Aorta (tissue), 5 donors: Measurements from ENCODE around the gene GRAMD2A. TPM values are rescaled to one million over a fixed set of nuclear protein-coding genes. Genes with fewer than 3 reads are reported as not detected.

Experiments
- ATAC-seq: fragments of 200-7000 bp; cut with Tn5 transposase; one replicate; pipeline ENCODE4 v1.9.1; 2022; ENCODE audit warnings: moderate library complexity; ENCODE audit not compliant: low FRiP score
- DNase-seq, 2 donors: peaks; one replicate each; pipeline ENCODE4 v3.0.0-alpha.2; 2020
- H3K27ac ChIP-seq, 2 donors: one replicate each; pipeline ENCODE4 v1.5.1; 2013; ENCODE audit warnings: low read length in 2 of 2, mild to moderate bottlenecking in 2 of 2, moderate library complexity in 2 of 2, control low read depth in 1 of 2, inconsistent platforms in 1 of 2, low read depth in 1 of 2
- H3K27me3 ChIP-seq, 2 donors: one replicate each; pipeline ENCODE4 v1.6.1; 2013; ENCODE audit warnings: control low read depth in 1 of 2, low read length in 1 of 2, mild to moderate bottlenecking in 1 of 2, moderate library complexity in 1 of 2; ENCODE audit not compliant: insufficient read depth in 2 of 2, control insufficient read depth in 1 of 2
- H3K36me3 ChIP-seq, 2 donors: one replicate each; pipeline ENCODE4 v1.6.1; 2013; ENCODE audit warnings: control low read depth in 1 of 2, low read length in 1 of 2, mild to moderate bottlenecking in 1 of 2; ENCODE audit not compliant: insufficient read depth in 2 of 2, control insufficient read depth in 1 of 2
- H3K4me1 ChIP-seq, 2 donors: one replicate each; pipeline ENCODE4 v1.6.1; 2013; ENCODE audit warnings: low read length in 2 of 2, control low read depth in 1 of 2, mild to moderate bottlenecking in 1 of 2, moderate library complexity in 1 of 2; ENCODE audit not compliant: insufficient read depth in 2 of 2, control insufficient read depth in 1 of 2
- H3K4me3 ChIP-seq, 2 donors: one replicate each; pipeline ENCODE4 v1.5.1; 2013; ENCODE audit warnings: low read length in 2 of 2, control low read depth in 1 of 2, mild to moderate bottlenecking in 1 of 2
- H3K9me3 ChIP-seq: one replicate; pipeline ENCODE4 v1.6.1; 2013; ENCODE audit warnings: mild to moderate bottlenecking, low read length; ENCODE audit not compliant: control insufficient read depth
- WGBS, 2 donors: extraction: QIAGEN DNeasy Blood & Tissue Kit; methylation state at CpG; one replicate each; pipeline ENCODE4 v1.1.7; 2013; 5-methylcytosine and 5-hydroxymethylcytosine counted together
- intact Hi-C, 2 donors: fragments of 100-400 bp; cut with DNase I; formaldehyde crosslinking; loops; one replicate each; pipeline versions ENCODE4 v1.14.2 to v1.15.0; 2022
- polyA plus RNA-seq, 2 donors: library from polyadenylated mRNA; stranded (reverse); fragments of 200-250 nt; gene quantifications; one replicate each; pipeline ENCODE4 v1.2.3, GENCODE V29; 2013
- total RNA-seq, 2 donors: library from RNA; stranded (reverse); fragmentation: NEBNext Ultra II Directional; extraction: Animal tissue kit (Norgen Biotek cat#: 25700); gene quantifications; one replicate each; pipeline ENCODE4 v1.2.1, GENCODE V29; 2021
- donor health status: healthy with polysubstance abuse.
- donor health status: Bipolar disorder and iron deficiency.
- donor health status: DM: no; HTN: no; CAD: no.
- donor health status: DM: no; HTN: no; CAD: no.
- donor health status: DM: yes; HTN: yes; CAD: no.

The GRAMD2A gene
- total and polyA plus RNA-seq, 4 donors: 0.13 to 1.5 (median 0.56) TPM

GRCh38 chr15:72161361-72162132 lies 36.0 kb downstream of the GRAMD2A start:
- WGBS, 2 donors: 74% methylated on average over 7 of the region's 7 CpGs
- peak in 1 of 2 donors; percentile 12 for DNase-seq
- H3K4me1 ChIP-seq: no peaks in the 10 kb centered on the region
- peak; percentile 23 for ATAC-seq
- H3K27me3 ChIP-seq: no peaks in the 10 kb centered on the region
- intact Hi-C loops: no loop called here
- no peak overlapping the region for H3K4me3 ChIP-seq
- H3K9me3 ChIP-seq: no peaks in the 10 kb centered on the region
- H3K36me3 ChIP-seq: no peaks in the 10 kb centered on the region
- no peak overlapping the region for H3K27ac ChIP-seq

DNA sequence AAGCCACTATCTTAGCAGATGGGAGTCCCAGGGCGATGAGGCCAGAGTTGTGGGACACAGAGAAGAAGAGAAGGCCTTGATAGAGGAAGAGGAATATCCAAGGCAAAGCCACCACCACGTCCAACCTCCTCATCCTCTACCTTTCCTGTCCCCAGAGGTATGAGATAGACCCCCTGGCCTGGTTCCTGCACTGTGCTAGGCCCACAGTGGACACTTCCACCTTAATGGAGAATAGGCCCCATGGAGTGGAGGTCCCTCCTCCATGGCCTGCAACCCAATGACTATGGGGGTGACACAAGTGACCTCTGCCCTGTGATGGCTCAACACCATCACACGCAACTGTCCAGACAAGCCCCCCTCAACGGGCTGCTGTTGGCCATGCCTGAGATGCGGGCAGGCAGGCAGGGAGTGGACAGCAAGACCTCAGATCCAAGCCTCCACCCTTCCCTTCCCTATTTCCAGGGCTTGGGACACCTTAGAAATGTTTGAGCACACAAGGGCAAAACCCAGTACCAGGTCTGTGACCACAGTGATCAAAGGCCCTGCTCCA lies 36.8 kb downstream of the GRAMD2A start:
- H3K27ac ChIP-seq: no peak overlapping the region
- H3K27me3 ChIP-seq: no peaks in the 10 kb centered on the region
- 93 to 95% methylated on average over 5 of the region's 5 CpGs for WGBS, 2 donors
- no peaks in the 10 kb centered on the region for H3K4me1 ChIP-seq
- DNase-seq (peak in 1 of 2 donors; percentile 13), ATAC-seq (no peak)
- H3K4me3 ChIP-seq: no peak overlapping the region
- intact Hi-C loops: no loop called here
- no peaks in the 10 kb centered on the region for H3K9me3 ChIP-seq
- H3K36me3 ChIP-seq: no peaks in the 10 kb centered on the region

- no peak overlapping the region for H3K27ac ChIP-seq
- ATAC-seq: no peak
- intact Hi-C loops: loop anchor here in 1 of 2 donors (5.0 kb wide), 1 partner anchor 415 kb away; no protein-coding TSS in a partner anchor
- no peak for DNase-seq
- 90 to 93% methylated on average over 2 of the region's 2 CpGs for WGBS, 2 donors
- H3K4me3 ChIP-seq: no peak overlapping the region
- H3K9me3 ChIP-seq: no peaks in the 10 kb centered on the region
- no peaks in the 10 kb centered on the region for H3K27me3 ChIP-seq
- H3K4me1 ChIP-seq: no peaks in the 10 kb centered on the region
- H3K36me3 ChIP-seq: no peaks in the 10 kb centered on the region
These were observed 40.7 kb downstream of the GRAMD2A start for GRCh38 chr15:72156928-72157327.

DNA sequence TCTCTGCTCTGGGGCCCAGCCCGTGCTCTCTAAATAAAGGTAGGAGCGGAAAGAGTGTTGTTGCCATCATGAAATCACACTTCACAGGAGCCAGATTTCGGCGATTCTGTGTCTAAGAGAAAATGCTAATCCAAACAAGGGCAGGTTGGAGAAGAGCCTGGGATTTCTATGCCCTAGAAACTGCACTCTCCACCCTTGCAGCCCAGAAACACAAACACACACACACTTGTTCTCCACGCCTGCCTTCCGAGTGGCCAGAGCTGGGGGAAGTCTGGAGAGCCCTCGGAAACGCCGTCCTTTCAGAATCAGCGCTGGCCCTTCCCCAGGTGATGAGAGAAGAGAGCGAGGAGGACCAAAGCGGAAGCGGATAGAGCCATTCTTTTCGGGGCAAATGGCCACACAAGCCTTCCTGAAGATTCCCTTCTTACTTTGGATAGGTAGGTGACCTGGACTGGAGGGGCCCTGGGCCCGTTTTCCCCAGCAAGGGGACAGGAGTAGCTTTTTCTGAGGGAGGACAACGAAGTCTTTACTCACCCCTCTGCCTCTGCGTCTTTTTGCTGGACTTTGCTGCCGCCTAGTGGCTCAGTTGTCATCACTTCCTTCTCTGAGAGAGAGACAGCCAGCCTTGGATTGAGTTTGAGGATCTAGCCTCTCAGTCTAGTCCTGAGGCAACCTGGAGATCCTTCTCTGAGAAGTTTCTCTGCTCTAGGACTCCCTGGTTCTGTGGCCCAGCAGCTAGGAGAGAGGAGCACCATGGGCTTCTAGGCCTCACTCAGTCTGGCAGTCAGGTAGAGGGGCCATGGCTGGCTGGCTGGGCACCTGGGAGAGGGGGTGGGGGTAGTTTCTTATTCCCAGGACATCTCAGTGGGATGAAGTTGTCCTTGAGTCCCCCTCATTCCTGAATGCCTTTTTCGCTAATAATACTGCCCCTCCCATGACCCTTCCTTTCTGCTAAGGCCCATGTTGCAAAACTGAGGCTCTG lies 41.7 kb downstream of the GRAMD2A start:
- WGBS, 2 donors: 1 to 2% methylated on average over 19 of the region's 19 CpGs
- peak; percentile 91 to 95 for DNase-seq
- intact Hi-C loops: loop anchor here (2.0 to 5.0 kb wide), 3 partner anchors 37 to 414 kb away; partner anchors contain the start of genes MYO9A (in 1 of the 2) and SENP8 (in 1 of the 2)

GRCh38 chr15:72155003-72155621 lies 42.5 kb downstream of the GRAMD2A start:
- no peaks in the 10 kb centered on the region for H3K36me3 ChIP-seq
- no peaks in the 10 kb centered on the region for H3K9me3 ChIP-seq
- no peaks in the 10 kb centered on the region for H3K27me3 ChIP-seq
- peak overlapping the region; percentile 47 to 54 for H3K4me3 ChIP-seq
- H3K27ac ChIP-seq: peak overlapping the region in 1 of 2 donors; percentile 88
- intact Hi-C loops: loop anchor here (2.0 to 5.0 kb wide), 3 partner anchors 36 to 413 kb away; partner anchors contain the start of genes MYO9A (in 1 of the 2) and SENP8 (in 1 of the 2)
- DNase-seq: peak; percentile 90 to 92
- no peaks in the 10 kb centered on the region for H3K4me1 ChIP-seq
- ATAC-seq: peak; percentile 72
- WGBS, 2 donors: 1 to 3% methylated on average over 14 of the region's 14 CpGs

More for the DNA sequence above, 41.7 kb downstream of the GRAMD2A start:
- ATAC-seq: peak; percentile 92
- Histone ChIP-seq H3K27me3 (no peaks in the 10 kb centered on the region), H3K4me1 (no peaks in the 10 kb centered on the region), H3K36me3 (no peaks in the 10 kb centered on the region), H3K9me3 (no peaks in the 10 kb centered on the region), H3K4me3 (peak overlapping the region; percentile 47 to 54), H3K27ac (peak overlapping the region in 1 of 2 donors; percentile 88)

GRCh38 chr15:72154316-72154715 lies 43.3 kb downstream of the GRAMD2A start:
- intact Hi-C loops: loop anchor here in 1 of 2 donors (2.0 kb wide), 2 partner anchors 36 to 410 kb away; partner anchors contain the start of genes MYO9A and SENP8
- ATAC-seq: no peak
- 94 to 95% methylated on average over 7 of the region's 7 CpGs for WGBS, 2 donors
- H3K27me3 ChIP-seq: no peaks in the 10 kb centered on the region
- no peaks in the 10 kb centered on the region for H3K4me1 ChIP-seq
- no peak overlapping the region for H3K4me3 ChIP-seq
- no peak overlapping the region for H3K27ac ChIP-seq
- DNase-seq: no peak
- no peaks in the 10 kb centered on the region for H3K36me3 ChIP-seq
- no peaks in the 10 kb centered on the region for H3K9me3 ChIP-seq

DNA sequence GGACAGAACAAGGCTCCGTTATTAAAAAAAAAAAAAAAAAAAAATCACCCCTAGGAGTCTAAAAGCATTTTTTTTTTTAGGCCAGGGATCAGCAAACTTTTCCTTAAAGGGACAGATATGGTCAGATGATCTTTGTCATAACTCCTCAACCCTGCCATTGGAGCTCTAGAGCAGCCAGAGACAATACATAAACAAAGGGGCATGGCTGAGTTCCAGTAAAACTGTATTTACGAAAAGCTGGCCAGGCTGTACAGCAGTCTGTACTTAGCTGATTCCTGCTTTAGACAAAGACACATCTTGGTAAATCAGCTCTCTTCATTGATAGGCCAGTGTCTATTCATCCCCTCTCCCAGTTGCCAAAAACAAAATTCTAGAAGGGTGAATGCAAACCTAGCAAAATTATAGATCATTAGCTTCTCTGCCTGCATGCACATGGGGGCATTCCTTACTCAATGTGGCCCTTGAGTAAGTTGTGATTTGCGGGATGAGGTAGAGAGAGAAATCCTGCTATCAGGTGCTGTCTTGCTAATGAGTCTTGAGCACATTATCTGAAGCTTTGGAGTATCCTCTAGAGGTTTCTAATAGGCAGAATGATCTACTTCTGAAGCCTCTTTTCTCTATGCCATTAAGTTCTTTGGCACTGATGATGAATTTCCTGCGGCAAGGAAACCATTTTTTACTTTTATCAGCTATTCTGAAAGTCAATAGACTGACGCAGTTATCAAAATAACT lies 44.2 kb downstream of the GRAMD2A start:
- Histone ChIP-seq H3K9me3 (no peaks in the 10 kb centered on the region), H3K4me1 (no peaks in the 10 kb centered on the region), H3K4me3 (no peak overlapping the region), H3K36me3 (no peaks in the 10 kb centered on the region), H3K27me3 (no peaks in the 10 kb centered on the region), H3K27ac (no peak overlapping the region)
- intact Hi-C loops: no loop called here
- DNase-seq (no peak), ATAC-seq (no peak)
- WGBS, 2 donors: 35 to 41% methylated on average over 5 of the region's 5 CpGs
